ENCODE data around the gene DLK1. TPM values are rescaled to one million over a fixed set of nuclear protein-coding genes. Genes with fewer than 3 reads are reported as not detected.
A peak's percentile ranks its signal among the peaks of the same experiment; 100 is the strongest.

Gene DLK1
- total and polyA plus RNA-seq, 2 of the 13 experiments (the other 11 are each of a cell fraction or from before 2014, with no cell fraction given) = 95.5 to 312 TPM

DNA sequence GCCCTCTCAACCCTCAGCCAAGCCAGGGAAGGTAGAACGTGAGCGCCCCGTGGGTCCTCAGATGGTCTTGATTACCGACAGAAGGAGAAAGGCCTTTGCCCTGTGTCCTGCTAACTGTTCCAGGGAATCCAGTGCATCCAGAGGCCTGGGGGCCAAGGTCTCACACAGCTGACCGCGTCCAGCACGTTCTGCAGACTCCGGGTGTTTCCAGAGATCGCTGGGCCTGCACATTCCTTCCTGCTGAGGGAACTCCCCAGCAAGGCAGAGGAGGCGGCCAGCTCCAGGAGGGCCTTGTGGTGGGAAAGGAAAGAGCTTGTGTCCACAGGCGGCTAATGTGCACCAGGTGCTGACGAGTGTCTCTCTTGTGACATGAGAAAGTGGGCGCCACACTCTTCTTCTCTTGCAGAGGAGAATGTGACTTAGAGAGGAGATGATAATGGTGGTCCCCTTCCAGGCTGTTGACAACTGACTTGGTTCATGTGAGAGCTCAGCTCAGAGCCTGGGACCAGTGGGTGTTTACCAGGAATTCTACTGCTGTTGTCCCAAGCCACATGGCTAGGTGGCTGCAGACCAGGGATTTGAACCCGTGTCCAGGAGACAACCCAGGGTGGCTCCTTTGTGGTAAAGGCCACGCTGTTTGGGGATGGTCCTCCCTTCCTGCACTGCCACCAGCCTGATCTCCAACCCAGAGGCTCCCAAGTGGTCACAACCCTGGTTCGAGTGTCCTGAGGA is 46.8 kb upstream of the DLK1 start (continued):
- peak; percentile 96 for TF ChIP-seq ZFY (CRISPR knock-in tag; IDR thresholded peaks at IDR 0.05)
- TF ChIP-seq ZFP37 (CRISPR knock-in tag; IDR thresholded peaks at IDR 0.05; ENCODE audit: borderline replicate concordance) = 0 out of 2 replicates have a peak, but pooled peaks have one; percentile 32
- peak; percentile 71; the same call in 1 of the 2 replicates for TF ChIP-seq ZNF225 (CRISPR knock-in tag; IDR thresholded peaks at IDR 0.05)
- no peak for TF ChIP-seq KDM5A (IDR thresholded peaks at IDR 0.05; ENCODE audit: borderline replicate concordance, low read length)
- peak; percentile 72; the same call in 1 of the 2 replicates for TF ChIP-seq ZNF343 (CRISPR knock-in tag; IDR thresholded peaks at IDR 0.05)
- TF ChIP-seq EP300 (IDR thresholded peaks at IDR 0.05; ENCODE audit: low read depth in 2 of 2, low read length in 2 of 2) = peak in 1 of 2 experiments; percentile 55; a peak in 1 of 4 replicates
- TF ChIP-seq EP300 (CRISPR knock-in tag; IDR thresholded peaks at IDR 0.05; ENCODE audit: borderline replicate concordance) = no peak; the same call in 1 of the 2 replicates
- TF ChIP-seq, protein P1, sequence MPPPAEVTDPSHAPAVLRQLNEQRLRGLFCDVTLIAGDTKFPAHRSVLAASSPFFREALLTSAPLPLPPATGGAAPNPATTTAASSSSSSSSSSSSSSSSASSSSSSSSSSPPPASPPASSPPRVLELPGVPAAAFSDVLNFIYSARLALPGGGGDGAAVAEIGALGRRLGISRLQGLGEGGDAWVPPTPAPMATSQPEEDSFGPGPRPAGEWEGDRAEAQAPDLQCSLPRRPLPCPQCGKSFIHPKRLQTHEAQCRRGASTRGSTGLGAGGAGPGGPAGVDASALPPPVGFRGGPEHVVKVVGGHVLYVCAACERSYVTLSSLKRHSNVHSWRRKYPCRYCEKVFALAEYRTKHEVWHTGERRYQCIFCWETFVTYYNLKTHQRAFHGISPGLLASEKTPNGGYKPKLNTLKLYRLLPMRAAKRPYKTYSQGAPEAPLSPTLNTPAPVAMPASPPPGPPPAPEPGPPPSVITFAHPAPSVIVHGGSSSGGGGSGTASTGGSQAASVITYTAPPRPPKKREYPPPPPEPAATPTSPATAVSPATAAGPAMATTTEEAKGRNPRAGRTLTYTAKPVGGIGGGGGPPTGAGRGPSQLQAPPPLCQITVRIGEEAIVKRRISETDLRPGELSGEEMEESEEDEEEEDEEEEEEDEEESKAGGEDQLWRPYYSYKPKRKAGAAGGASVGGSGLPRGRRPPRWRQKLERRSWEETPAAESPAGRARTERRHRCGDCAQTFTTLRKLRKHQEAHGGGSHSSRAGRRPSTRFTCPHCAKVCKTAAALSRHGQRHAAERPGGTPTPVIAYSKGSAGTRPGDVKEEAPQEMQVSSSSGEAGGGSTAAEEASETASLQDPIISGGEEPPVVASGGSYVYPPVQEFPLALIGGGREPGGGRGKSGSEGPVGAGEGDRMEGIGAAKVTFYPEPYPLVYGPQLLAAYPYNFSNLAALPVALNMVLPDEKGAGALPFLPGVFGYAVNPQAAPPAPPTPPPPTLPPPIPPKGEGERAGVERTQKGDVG (CRISPR knock-in tag; IDR thresholded peaks at IDR 0.05; ENCODE audit: borderline replicate concordance) = peak; percentile 83; the same call in 1 of the 2 replicates
- no peak for TF ChIP-seq E2F1 (CRISPR knock-in tag; IDR thresholded peaks at IDR 0.05)
- peak; percentile 70; the same call in 1 of the 2 replicates for TF ChIP-seq ZNF333 (CRISPR knock-in tag; IDR thresholded peaks at IDR 0.05; ENCODE audit: borderline replicate concordance)
- TF ChIP-seq GZF1 (CRISPR knock-in tag; IDR thresholded peaks at IDR 0.05) = no peak; the same call in 1 of the 2 replicates
- peak; percentile 56; the same call in 1 of the 2 replicates for TF ChIP-seq ZNF275 (CRISPR knock-in tag; IDR thresholded peaks at IDR 0.05; ENCODE audit: borderline replicate concordance)
- TF ChIP-seq ZNF510 (CRISPR knock-in tag; IDR thresholded peaks at IDR 0.05; ENCODE audit: low read depth) = peak; percentile 87; the same call in 1 of the 2 replicates
- TF ChIP-seq ZNF224 (CRISPR knock-in tag; IDR thresholded peaks at IDR 0.05) = 0 out of 2 replicates have a peak, but pooled peaks have one; percentile 8
- TF ChIP-seq ZBED4 (CRISPR knock-in tag; IDR thresholded peaks at IDR 0.05; ENCODE audit: borderline replicate concordance) = peak; percentile 54; the same call in 1 of the 2 replicates
- peak; percentile 69; the same call in 1 of the 2 replicates for TF ChIP-seq ZNF317 (CRISPR knock-in tag; IDR thresholded peaks at IDR 0.05)
- TF ChIP-seq GFI1 (CRISPR knock-in tag; IDR thresholded peaks at IDR 0.05; ENCODE audit: borderline replicate concordance) = no peak
- peak; percentile 81 for TF ChIP-seq KDM5B (CRISPR knock-in tag; IDR thresholded peaks at IDR 0.05; ENCODE audit: borderline replicate concordance)
